ENCODE data around the gene MGMT. TPM values are rescaled to one million over a fixed set of nuclear protein-coding genes. Genes with fewer than 3 reads are reported as not detected.
A peak's percentile ranks its signal among the peaks of the same experiment; 100 is the strongest.

MGMT gene
- total and polyA plus RNA-seq, 4 experiments from 2014 or later = 18.5 to 31.3 (median 24.4) TPM

DNA sequence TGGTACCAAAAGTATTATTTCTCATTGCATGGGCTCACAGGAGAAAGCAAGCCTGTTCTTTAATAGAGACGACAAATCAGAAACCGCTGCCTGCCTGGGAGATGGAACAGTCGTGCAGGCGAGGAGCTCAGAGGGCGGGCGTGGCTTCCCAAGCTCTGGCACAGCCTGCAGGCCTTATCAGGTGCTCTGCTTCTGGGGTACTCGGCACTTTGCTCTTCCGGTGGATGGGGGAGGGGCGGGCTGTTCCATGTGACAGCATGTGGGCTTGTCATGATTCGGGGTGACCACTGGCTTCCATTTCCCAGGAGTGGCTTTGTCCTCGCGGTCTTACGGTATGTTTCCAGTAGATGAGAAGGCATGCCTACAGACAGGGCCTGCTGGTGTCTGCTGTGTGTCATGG, 228.6 kb downstream of the MGMT start:
- H3K27me3 ChIP-seq (ENCODE audit: insufficient read depth, low read length) = no peaks in the 10 kb centered on the region
- H3K9me3 ChIP-seq (ENCODE audit: control insufficient read depth in 1 of 2, low read length in 2 of 2) = no peaks in the 10 kb centered on the region
- no peak overlapping the region for H3K27ac ChIP-seq (ENCODE audit: low read depth, low read length)
- no peak for DNase-seq
- Mint-ChIP-seq H3K27ac (no peak overlapping the region), H3K4me3 (no peak overlapping the region), H3K9me3 (peaks cover 0 to 5% (median 0%) of the 10 kb centered on the region in 8 donors), H3K4me1 (peaks cover 0 to 5% (median 0%) of the 10 kb centered on the region in 4 donors), H3K36me3 (peaks cover 5 to 32% of the 10 kb centered on the region in 2 donors), H3K27me3 (no peaks in the 10 kb centered on the region)
- no peaks in the 10 kb centered on the region for H3K36me3 ChIP-seq (ENCODE audit: insufficient read depth, low read length)
- POLR2A ChIA-PET (ENCODE audit: partially characterized antibody) = no interaction called here
- CTCF ChIA-PET (ENCODE audit: partially characterized antibody) = no interaction called here
- no peak overlapping the region for H3K4me3 ChIP-seq (ENCODE audit: low read length in 2 of 2)
- intact Hi-C loops (cut with micrococcal nuclease) = no loop called here
- H3K4me1 ChIP-seq (ENCODE audit: insufficient read depth, low read length) = no peaks in the 10 kb centered on the region

- intact Hi-C loops (cut with micrococcal nuclease) = no loop called here
- Mint-ChIP-seq H3K27me3 (no peaks in the 10 kb centered on the region), H3K4me3 (no peak overlapping the region), H3K36me3 (peaks cover 4 to 34% of the 10 kb centered on the region in 2 donors), H3K27ac (no peak overlapping the region), H3K9me3 (peaks cover 0 to 5% (median 0%) of the 10 kb centered on the region in 8 donors), H3K4me1 (peaks cover 0 to 2% (median 0%) of the 10 kb centered on the region in 4 donors)
- CTCF ChIA-PET (ENCODE audit: partially characterized antibody) = no interaction called here
- POLR2A ChIA-PET (ENCODE audit: partially characterized antibody) = no interaction called here
- Histone ChIP-seq H3K27me3 (ENCODE audit: insufficient read depth, low read length) (no peaks in the 10 kb centered on the region), H3K36me3 (ENCODE audit: insufficient read depth, low read length) (no peaks in the 10 kb centered on the region), H3K27ac (ENCODE audit: low read depth, low read length) (no peak overlapping the region), H3K4me3 (ENCODE audit: low read length in 2 of 2) (no peak overlapping the region), H3K9me3 (ENCODE audit: control insufficient read depth in 1 of 2, low read length in 2 of 2) (no peaks in the 10 kb centered on the region), H3K4me1 (ENCODE audit: insufficient read depth, low read length) (no peaks in the 10 kb centered on the region)
- DNase-seq = no peak
Observed at GRCh38 chr10:129696636-129697035, 229.6 kb downstream of the MGMT start.

GRCh38 chr10:129697463-129698247, 230.6 kb downstream of the MGMT start:
- Mint-ChIP-seq H3K27ac (no peak overlapping the region), H3K27me3 (no peaks in the 10 kb centered on the region), H3K4me3 (no peak overlapping the region), H3K9me3 (peaks cover 0 to 6% (median 0%) of the 10 kb centered on the region in 8 donors), H3K36me3 (peaks cover 4 to 32% of the 10 kb centered on the region in 2 donors), H3K4me1 (peaks cover 0 to 4% (median 0%) of the 10 kb centered on the region in 4 donors)
- Histone ChIP-seq H3K9me3 (ENCODE audit: control insufficient read depth in 1 of 2, low read length in 2 of 2) (no peaks in the 10 kb centered on the region), H3K4me1 (ENCODE audit: insufficient read depth, low read length) (no peaks in the 10 kb centered on the region), H3K27ac (ENCODE audit: low read depth, low read length) (no peak overlapping the region), H3K27me3 (ENCODE audit: insufficient read depth, low read length) (no peaks in the 10 kb centered on the region), H3K4me3 (ENCODE audit: low read length in 2 of 2) (no peak overlapping the region), H3K36me3 (ENCODE audit: insufficient read depth, low read length) (no peaks in the 10 kb centered on the region)
- no peak for DNase-seq
- intact Hi-C loops (cut with micrococcal nuclease) = no loop called here
- ChIA-PET POLR2A (ENCODE audit: partially characterized antibody) (no interaction called here), CTCF (ENCODE audit: partially characterized antibody) (no interaction called here)

DNA sequence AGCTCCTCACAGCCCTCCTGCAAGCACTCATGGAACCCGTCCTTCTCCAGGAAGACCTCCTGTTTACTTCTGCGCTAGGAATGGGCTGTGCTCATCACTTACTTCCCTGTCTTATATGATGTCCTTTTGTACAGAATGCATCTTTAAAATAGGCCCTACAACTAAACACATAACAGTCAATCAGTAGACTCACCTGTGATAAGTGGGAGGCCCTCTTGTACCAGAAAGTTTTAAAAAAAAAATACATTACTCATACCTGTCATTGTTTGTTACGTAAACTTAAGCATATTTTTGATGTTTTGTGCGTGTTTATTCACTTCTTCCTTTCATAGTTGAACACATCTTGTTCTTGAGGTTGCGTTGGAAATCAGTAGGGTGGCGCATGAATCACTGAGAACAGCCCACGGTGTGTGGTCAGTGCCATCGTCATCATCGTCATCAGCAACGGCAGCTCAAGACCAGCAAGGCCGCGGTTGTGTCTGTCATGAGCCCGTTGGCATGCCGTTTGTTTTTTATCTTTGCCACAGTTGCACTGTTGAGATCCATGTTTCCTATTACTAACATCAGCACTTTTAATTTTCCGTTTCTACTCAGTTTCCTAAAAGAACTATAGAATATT, 232.8 kb downstream of the MGMT start:
- no peak overlapping the region for H3K27ac Mint-ChIP-seq

GRCh38 chr10:129702605-129703004, 235.6 kb downstream of the MGMT start:
- Histone ChIP-seq H3K4me3 (ENCODE audit: low read length in 2 of 2) (no peak overlapping the region), H3K9me3 (ENCODE audit: control insufficient read depth in 1 of 2, low read length in 2 of 2) (no peaks in the 10 kb centered on the region), H3K27me3 (ENCODE audit: insufficient read depth, low read length) (no peaks in the 10 kb centered on the region), H3K4me1 (ENCODE audit: insufficient read depth, low read length) (no peaks in the 10 kb centered on the region), H3K36me3 (ENCODE audit: insufficient read depth, low read length) (no peaks in the 10 kb centered on the region), H3K27ac (ENCODE audit: low read depth, low read length) (no peak overlapping the region)
- no peak overlapping the region for H3K4me3 Mint-ChIP-seq
- no peaks in the 10 kb centered on the region for H3K27me3 Mint-ChIP-seq
- CTCF ChIA-PET (ENCODE audit: partially characterized antibody) = no interaction called here
- peaks cover 0 to 11% (median 0%) of the 10 kb centered on the region in 8 donors for H3K9me3 Mint-ChIP-seq
- H3K36me3 Mint-ChIP-seq = peaks cover 16 to 43% of the 10 kb centered on the region in 2 donors
- H3K4me1 Mint-ChIP-seq = peaks cover 0 to 9% (median 2%) of the 10 kb centered on the region in 4 donors
- DNase-seq = no peak
- intact Hi-C loops (cut with micrococcal nuclease) = no loop called here
- POLR2A ChIA-PET (ENCODE audit: partially characterized antibody) = no interaction called here
- H3K27ac Mint-ChIP-seq = no peak overlapping the region

More for the DNA sequence above, 232.8 kb downstream of the MGMT start:
- peaks cover 0 to 10% (median 1%) of the 10 kb centered on the region in 8 donors for H3K9me3 Mint-ChIP-seq
- Histone ChIP-seq H3K4me1 (ENCODE audit: insufficient read depth, low read length) (no peaks in the 10 kb centered on the region), H3K4me3 (ENCODE audit: low read length in 2 of 2) (no peak overlapping the region), H3K27ac (ENCODE audit: low read depth, low read length) (no peak overlapping the region), H3K36me3 (ENCODE audit: insufficient read depth, low read length) (no peaks in the 10 kb centered on the region), H3K27me3 (ENCODE audit: insufficient read depth, low read length) (no peaks in the 10 kb centered on the region), H3K9me3 (ENCODE audit: control insufficient read depth in 1 of 2, low read length in 2 of 2) (no peaks in the 10 kb centered on the region)
- POLR2A ChIA-PET (ENCODE audit: partially characterized antibody) = no interaction called here
- peaks cover 4 to 35% of the 10 kb centered on the region in 2 donors for H3K36me3 Mint-ChIP-seq
- no peak for DNase-seq
- intact Hi-C loops (cut with micrococcal nuclease) = no loop called here
- H3K4me1 Mint-ChIP-seq = peaks cover 0 to 9% (median 2%) of the 10 kb centered on the region in 4 donors
- H3K4me3 Mint-ChIP-seq = no peak overlapping the region
- CTCF ChIA-PET (ENCODE audit: partially characterized antibody) = no interaction called here
- H3K27me3 Mint-ChIP-seq = no peaks in the 10 kb centered on the region

- Mint-ChIP-seq H3K27me3 (no peaks in the 10 kb centered on the region), H3K4me1 (peaks cover 0 to 9% (median 2%) of the 10 kb centered on the region in 4 donors), H3K36me3 (peaks cover 25 to 51% of the 10 kb centered on the region in 2 donors), H3K27ac (peak overlapping the region in 4 of 7 donors; percentile 9 to 59 (median 35)), H3K9me3 (peaks cover 0 to 11% (median 0%) of the 10 kb centered on the region in 8 donors), H3K4me3 (no peak overlapping the region)
- Histone ChIP-seq H3K4me1 (ENCODE audit: insufficient read depth, low read length) (no peaks in the 10 kb centered on the region), H3K9me3 (ENCODE audit: control insufficient read depth in 1 of 2, low read length in 2 of 2) (no peaks in the 10 kb centered on the region), H3K36me3 (ENCODE audit: insufficient read depth, low read length) (no peaks in the 10 kb centered on the region), H3K27ac (ENCODE audit: low read depth, low read length) (no peak overlapping the region), H3K4me3 (ENCODE audit: low read length in 2 of 2) (no peak overlapping the region), H3K27me3 (ENCODE audit: insufficient read depth, low read length) (no peaks in the 10 kb centered on the region)
- POLR2A ChIA-PET (ENCODE audit: partially characterized antibody) = no interaction called here
- no peak for DNase-seq
- intact Hi-C loops (cut with micrococcal nuclease) = no loop called here
- CTCF ChIA-PET (ENCODE audit: partially characterized antibody) = no interaction called here
Observed at GRCh38 chr10:129703287-129704137, 236.5 kb downstream of the MGMT start.

DNA sequence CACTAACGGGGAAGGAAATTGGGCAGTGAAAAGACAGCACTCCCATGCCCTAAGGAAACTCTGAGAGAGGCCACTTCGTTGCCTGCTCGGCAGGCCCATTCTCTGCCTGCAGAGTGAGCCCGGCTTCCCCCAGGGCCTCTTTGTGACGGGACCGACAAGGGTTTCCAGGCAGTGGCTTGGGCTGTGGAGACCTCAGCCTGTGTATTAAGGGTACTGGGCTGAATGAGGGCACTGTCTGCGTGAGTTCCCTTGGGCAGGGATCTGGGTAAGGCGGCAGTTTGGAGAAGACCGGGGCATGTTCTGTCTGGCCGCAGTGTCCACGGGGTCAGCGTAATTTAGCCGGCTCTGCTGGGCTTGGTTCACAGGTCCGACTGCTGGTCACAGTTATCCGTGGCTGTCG, 237.2 kb downstream of the MGMT start:
- Histone ChIP-seq H3K27me3 (ENCODE audit: insufficient read depth, low read length) (no peaks in the 10 kb centered on the region), H3K27ac (ENCODE audit: low read depth, low read length) (no peak overlapping the region), H3K36me3 (ENCODE audit: insufficient read depth, low read length) (no peaks in the 10 kb centered on the region), H3K9me3 (ENCODE audit: control insufficient read depth in 1 of 2, low read length in 2 of 2) (no peaks in the 10 kb centered on the region), H3K4me3 (ENCODE audit: low read length in 2 of 2) (no peak overlapping the region), H3K4me1 (ENCODE audit: insufficient read depth, low read length) (no peaks in the 10 kb centered on the region)
- Mint-ChIP-seq H3K4me3 (no peak overlapping the region), H3K4me1 (peaks cover 0 to 9% (median 2%) of the 10 kb centered on the region in 4 donors), H3K36me3 (peaks cover 32 to 58% of the 10 kb centered on the region in 2 donors), H3K27me3 (no peaks in the 10 kb centered on the region), H3K9me3 (peaks cover 0 to 11% (median 0%) of the 10 kb centered on the region in 8 donors), H3K27ac (peak overlapping the region in 1 of 7 donors; percentile 59)
- intact Hi-C loops (cut with micrococcal nuclease) = no loop called here
- CTCF ChIA-PET (ENCODE audit: partially characterized antibody) = no interaction called here
- POLR2A ChIA-PET (ENCODE audit: partially characterized antibody) = no interaction called here
- no peak for DNase-seq

All from CD4-positive, alpha-beta memory T cell (primary cell).